Osteocyte (in vitro differentiated cells): ENCODE results near the gene ANAPC1. TPM values are rescaled to one million over a fixed set of nuclear protein-coding genes. Genes with fewer than 3 reads are reported as not detected.
A peak's percentile ranks its signal among the peaks of the same experiment; 100 is the strongest.

Experiments
- DNase-seq: peaks from one replicate; pipeline ENCODE4 v3.0.0; 2021; ENCODE audit warnings: mixed read lengths; ENCODE audit not compliant: unreplicated experiment; ENCODE audit errors: extremely low spot score
- H3K27ac Mint-ChIP-seq: one replicate; pipeline ENCODE4 v1.8.0; 2021; ENCODE audit warnings: mild to moderate bottlenecking, mixed read lengths; ENCODE audit not compliant: unreplicated experiment
- H3K27me3 Mint-ChIP-seq: one replicate; pipeline ENCODE4 v1.8.0; 2021; ENCODE audit warnings: mixed read lengths; ENCODE audit not compliant: unreplicated experiment
- H3K36me3 Mint-ChIP-seq: one replicate; pipeline ENCODE4 v1.8.0; 2021; ENCODE audit warnings: mixed read lengths; ENCODE audit not compliant: unreplicated experiment
- H3K4me1 Mint-ChIP-seq: one replicate; pipeline ENCODE4 v1.8.0; 2021; ENCODE audit warnings: mixed read lengths; ENCODE audit not compliant: unreplicated experiment
- H3K4me3 Mint-ChIP-seq: one replicate; pipeline ENCODE4 v1.8.0; 2021; ENCODE audit warnings: mild to moderate bottlenecking, moderate library complexity, mixed read lengths; ENCODE audit not compliant: unreplicated experiment
- H3K9me3 Mint-ChIP-seq: one replicate; pipeline ENCODE4 v1.8.0; 2021; ENCODE audit warnings: mixed read lengths; ENCODE audit not compliant: unreplicated experiment
- long read RNA-seq: library from polyadenylated mRNA; unstranded; transcript quantifications from one replicate; pipeline ENCODE4 v2.0.0, GENCODE V29; 2021
- total RNA-seq: library from RNA; stranded (reverse); gene quantifications from 2 replicates; pipeline ENCODE4 v1.2.1, GENCODE V29; 2021
- TF ChIP-seq, protein P1 (sequence below): fragments of 200-600 bp; sonication (generic); IDR thresholded peaks from 2 replicates; pipeline ENCODE4 v1.5.0; 2021; ENCODE audit warnings: antibody characterized with exemption, mild to moderate bottlenecking, moderate library complexity

The ANAPC1 gene, protein sequence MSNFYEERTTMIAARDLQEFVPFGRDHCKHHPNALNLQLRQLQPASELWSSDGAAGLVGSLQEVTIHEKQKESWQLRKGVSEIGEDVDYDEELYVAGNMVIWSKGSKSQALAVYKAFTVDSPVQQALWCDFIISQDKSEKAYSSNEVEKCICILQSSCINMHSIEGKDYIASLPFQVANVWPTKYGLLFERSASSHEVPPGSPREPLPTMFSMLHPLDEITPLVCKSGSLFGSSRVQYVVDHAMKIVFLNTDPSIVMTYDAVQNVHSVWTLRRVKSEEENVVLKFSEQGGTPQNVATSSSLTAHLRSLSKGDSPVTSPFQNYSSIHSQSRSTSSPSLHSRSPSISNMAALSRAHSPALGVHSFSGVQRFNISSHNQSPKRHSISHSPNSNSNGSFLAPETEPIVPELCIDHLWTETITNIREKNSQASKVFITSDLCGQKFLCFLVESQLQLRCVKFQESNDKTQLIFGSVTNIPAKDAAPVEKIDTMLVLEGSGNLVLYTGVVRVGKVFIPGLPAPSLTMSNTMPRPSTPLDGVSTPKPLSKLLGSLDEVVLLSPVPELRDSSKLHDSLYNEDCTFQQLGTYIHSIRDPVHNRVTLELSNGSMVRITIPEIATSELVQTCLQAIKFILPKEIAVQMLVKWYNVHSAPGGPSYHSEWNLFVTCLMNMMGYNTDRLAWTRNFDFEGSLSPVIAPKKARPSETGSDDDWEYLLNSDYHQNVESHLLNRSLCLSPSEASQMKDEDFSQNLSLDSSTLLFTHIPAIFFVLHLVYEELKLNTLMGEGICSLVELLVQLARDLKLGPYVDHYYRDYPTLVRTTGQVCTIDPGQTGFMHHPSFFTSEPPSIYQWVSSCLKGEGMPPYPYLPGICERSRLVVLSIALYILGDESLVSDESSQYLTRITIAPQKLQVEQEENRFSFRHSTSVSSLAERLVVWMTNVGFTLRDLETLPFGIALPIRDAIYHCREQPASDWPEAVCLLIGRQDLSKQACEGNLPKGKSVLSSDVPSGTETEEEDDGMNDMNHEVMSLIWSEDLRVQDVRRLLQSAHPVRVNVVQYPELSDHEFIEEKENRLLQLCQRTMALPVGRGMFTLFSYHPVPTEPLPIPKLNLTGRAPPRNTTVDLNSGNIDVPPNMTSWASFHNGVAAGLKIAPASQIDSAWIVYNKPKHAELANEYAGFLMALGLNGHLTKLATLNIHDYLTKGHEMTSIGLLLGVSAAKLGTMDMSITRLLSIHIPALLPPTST (N-terminal part only)
- 28.8 and 33.5 TPM in 2 replicates for total RNA-seq
- long read RNA-seq, partial matches to known transcripts, result 26 of 31 reads
- long read RNA-seq, other reads (novel, unspliced or antisense), result 4 of 31 reads

DNA sequence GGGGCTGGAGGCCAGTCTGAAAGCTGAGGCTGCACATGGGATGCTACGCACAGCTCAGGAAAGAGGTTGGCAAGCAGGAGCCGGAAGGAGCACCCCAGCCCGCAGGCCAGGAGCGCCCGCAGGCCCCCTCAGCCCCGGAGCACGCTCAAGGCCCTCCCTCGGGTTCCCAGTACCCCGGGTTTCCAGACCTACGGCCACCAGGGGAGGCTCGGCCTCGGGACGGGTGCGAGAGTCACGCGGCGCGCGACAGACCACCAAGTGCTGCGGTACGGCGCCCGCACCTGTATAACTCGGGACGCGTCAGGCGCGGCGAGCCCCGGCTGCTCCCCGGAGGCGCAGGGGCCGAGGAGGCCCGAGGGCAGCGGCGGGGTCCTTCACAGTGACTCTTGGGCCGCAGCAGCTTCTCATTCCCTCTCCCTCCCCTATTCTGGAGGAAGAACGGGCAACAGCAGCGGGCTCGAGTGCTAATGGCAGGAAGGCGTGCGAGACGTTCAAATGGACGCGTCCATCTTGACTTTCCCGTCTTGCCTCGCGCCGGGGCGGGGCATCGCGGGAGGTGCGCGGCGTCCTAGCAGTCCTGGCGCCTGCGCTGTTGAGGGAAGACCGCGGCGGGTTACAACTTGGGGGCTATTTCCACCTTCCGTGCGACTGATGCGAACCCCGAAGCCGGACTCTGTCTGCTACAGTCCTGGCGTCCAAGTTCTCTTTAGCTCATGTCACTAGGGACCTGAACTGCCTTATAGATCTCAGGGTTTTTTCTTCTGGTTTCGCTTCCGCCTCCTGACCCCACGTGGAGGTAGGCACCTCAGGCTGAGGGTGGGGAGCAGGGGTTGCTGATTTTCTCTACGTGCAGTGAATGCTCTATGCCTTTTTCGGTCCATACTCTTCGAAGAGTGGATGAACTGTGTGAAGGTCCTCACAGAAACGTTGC, at the start of gene ANAPC1:
ANAPC1 (minus strand) TSS at position 533 of the 931 bp plus-strand sequence. CDS start 3,368 bp downstream, outside the sequence.
- Mint-ChIP-seq H3K27me3 (peaks cover 9% of the 10 kb centered on the region), H3K36me3 (peaks cover 3% of the 10 kb centered on the region), H3K27ac (peak within 1 kb of the TSS; percentile 91), H3K4me1 (peaks cover 13% of the 10 kb centered on the region), H3K4me3 (peak within 1 kb of the TSS; percentile 92), H3K9me3 (no peaks in the 10 kb centered on the region)
- peak; percentile 93 for DNase-seq
- TF ChIP-seq, protein P1, sequence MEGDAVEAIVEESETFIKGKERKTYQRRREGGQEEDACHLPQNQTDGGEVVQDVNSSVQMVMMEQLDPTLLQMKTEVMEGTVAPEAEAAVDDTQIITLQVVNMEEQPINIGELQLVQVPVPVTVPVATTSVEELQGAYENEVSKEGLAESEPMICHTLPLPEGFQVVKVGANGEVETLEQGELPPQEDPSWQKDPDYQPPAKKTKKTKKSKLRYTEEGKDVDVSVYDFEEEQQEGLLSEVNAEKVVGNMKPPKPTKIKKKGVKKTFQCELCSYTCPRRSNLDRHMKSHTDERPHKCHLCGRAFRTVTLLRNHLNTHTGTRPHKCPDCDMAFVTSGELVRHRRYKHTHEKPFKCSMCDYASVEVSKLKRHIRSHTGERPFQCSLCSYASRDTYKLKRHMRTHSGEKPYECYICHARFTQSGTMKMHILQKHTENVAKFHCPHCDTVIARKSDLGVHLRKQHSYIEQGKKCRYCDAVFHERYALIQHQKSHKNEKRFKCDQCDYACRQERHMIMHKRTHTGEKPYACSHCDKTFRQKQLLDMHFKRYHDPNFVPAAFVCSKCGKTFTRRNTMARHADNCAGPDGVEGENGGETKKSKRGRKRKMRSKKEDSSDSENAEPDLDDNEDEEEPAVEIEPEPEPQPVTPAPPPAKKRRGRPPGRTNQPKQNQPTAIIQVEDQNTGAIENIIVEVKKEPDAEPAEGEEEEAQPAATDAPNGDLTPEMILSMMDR, result no peak

DNA sequence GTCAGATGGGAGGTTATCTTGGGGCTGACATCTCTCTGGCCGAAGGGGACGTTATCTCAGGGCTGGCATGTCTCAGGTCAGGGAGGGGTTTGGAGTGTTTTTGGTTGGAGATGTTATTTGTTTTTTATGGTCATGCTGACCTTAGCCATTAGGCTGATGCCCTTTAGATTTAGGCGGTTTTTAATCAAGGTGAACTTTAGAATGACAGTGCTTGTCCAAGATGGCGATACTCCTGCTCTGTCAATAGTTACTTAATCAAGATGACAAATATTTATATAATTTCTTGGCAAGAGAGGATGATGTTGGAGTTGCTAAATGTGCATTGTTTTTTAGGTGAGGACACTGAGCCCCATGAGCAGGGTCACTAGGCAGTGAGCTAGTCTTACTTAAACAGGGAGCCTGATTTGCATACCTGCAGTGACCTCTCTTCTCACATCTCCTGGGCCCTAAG, 48.9 kb upstream of the ANAPC1 start:
- Mint-ChIP-seq H3K9me3 (no peaks in the 10 kb centered on the region), H3K4me1 (peaks cover 6% of the 10 kb centered on the region), H3K27ac (no peak overlapping the region), H3K36me3 (no peaks in the 10 kb centered on the region), H3K27me3 (peaks cover 38% of the 10 kb centered on the region), H3K4me3 (no peak overlapping the region)
- TF ChIP-seq, protein P1, result no peak
- no peak for DNase-seq

DNA sequence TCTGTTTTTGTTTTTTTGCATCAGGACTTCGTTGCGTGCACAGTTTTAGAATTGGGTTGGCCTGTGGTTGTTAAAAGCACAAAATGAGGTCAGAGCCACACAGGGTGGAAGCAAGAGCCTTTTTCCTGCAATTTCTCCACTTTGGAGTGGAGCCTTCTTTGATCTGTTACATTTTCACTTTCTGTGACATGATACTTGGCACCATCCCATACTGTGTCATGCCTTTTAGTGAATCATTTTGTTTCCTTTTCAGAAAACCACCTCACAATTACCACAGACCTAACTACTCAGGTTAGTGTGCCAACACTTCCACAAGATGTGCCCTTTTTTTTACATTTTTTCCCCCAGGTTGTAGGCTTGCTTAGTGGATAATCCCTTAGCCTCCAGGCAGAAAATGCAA, 46.9 kb upstream of the ANAPC1 start:
- Mint-ChIP-seq H3K27ac (no peak overlapping the region), H3K36me3 (no peaks in the 10 kb centered on the region), H3K4me3 (no peak overlapping the region), H3K9me3 (no peaks in the 10 kb centered on the region), H3K4me1 (peaks cover 6% of the 10 kb centered on the region), H3K27me3 (peaks cover 45% of the 10 kb centered on the region)
- DNase-seq, result no peak
- TF ChIP-seq, protein P1, result no peak

DNA sequence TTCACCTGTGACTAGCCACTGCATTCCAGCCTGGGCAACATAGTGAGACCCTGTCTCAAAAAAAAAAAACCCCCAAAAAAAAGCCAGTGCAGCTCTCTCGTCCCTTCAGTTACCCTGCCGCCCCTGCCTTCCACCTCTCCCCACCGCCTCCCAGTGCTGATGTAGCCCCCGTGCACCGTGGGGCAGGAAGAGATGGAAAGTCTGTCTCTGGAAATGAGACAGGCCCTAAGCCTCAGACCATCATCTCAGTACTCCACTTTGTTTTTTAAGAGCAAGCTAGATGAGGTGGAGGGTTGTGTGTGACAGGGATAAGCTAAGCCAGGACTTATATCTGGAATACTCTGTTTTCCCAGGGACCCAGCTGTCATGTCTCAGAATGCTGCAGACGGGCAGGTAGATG, 46.4 kb upstream of the ANAPC1 start:
- peaks cover 6% of the 10 kb centered on the region for H3K4me1 Mint-ChIP-seq
- H3K9me3 Mint-ChIP-seq, result no peaks in the 10 kb centered on the region
- TF ChIP-seq, protein P1, result no peak
- DNase-seq, result no peak
- H3K27ac Mint-ChIP-seq, result no peak overlapping the region
- no peak overlapping the region for H3K4me3 Mint-ChIP-seq
- H3K36me3 Mint-ChIP-seq, result no peaks in the 10 kb centered on the region
- peaks cover 44% of the 10 kb centered on the region for H3K27me3 Mint-ChIP-seq
